Hematopoietic multipotent progenitor cell treated with erythropoietin and hydrocortisone succinate and interleukin-3 and kit ligand, for 15 days (in vitro differentiated cells): Measurements from ENCODE around the gene SMCO1.
"Not testable (repeated sequence)": the region's sequence is repeated elsewhere in the genome, so short reads cannot be mapped to it uniquely, and the experiment has no call there.

Experiments used
- DNase-seq: peaks from one replicate; pipeline ENCODE4 v3.0.0-alpha.2; 2015; ENCODE audit warnings: low spot score

Gene SMCO1

DNA sequence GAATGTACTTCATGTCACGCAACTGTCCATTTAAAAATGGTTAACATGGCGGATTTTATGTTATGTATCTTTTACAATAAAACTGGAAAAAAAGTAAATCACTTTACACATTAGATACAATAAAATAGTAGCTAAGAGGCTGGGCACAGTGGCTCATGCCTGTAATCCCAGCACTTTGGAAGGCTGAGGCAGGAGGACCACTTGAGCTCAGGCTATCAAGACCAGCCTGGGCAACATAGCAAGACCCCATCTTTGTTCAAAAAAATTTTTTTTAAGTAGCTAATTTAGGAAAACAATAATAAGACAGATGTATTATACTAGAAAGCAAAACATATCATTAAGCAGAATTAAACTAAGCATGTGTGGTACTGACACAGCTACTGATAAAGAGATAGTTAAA lies 23.1 kb downstream of the SMCO1 start:
- DNase-seq = no peak

GRCh38 chr3:196489747-196490146 lies 25.4 kb downstream of the SMCO1 start:
- no peak for DNase-seq

DNA sequence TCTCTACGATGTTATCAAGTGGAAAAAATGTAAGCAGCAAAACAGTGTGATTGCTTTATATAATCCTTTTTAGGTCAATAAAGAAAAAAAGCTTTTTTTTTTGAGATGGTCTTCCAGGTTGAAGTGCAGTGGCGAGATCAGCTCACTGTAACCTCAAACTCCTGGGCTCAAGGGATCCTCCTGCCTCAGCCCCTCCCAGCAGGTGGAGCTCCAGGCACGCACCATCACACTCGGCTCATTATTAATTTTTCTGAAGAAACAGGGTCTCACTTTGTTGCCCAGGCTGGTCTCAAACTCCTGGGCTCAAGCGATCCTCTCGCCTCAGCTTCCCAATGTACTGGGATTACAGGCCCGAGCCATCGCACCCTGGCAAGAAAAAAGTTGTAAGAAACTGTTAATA lies 28.9 kb downstream of the SMCO1 start:
- no peak for DNase-seq

- DNase-seq = no peak
Observed at GRCh38 chr3:196477678-196478077, 37.5 kb downstream of the SMCO1 start.

DNA sequence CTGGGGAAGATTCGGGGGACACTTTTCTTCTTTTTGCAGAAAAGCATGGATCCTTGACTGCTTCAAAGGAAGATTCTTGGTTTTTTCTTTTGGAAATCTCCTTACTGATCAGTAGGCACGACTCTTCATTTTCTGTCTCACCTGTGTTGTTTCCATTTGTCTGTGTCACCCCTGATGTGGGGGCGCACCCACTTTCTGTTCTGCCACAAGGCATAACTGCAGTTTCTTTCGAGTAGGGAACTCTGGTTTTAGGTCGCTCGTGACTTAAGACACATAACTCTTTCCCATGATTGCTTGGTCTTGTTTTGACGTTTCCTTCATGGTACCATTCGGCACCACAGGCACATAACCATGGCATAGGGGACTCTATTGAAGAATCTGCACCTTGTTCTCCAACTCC lies 42.9 kb downstream of the SMCO1 start:
- no peak for DNase-seq

DNA sequence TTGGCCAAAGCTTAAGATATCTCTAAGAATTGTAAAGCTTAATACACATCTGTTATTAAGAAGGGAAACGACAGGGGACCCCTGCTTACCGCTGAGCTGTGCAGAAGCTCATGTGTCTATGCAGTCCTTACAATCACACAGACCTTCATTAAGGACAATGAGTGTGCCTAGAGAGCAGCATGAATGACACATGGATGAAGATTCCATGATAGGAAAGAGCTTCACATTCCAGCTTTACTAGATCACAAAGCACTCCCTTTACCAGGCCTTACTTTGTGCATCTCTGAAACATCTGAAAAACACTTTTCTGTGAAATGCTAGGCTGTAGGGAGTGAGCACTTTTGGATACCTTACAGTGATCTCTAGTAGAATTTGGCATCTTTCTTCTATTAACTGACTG lies 43.6 kb downstream of the SMCO1 start:
- DNase-seq = no peak

GRCh38 chr3:196470182-196470581 lies 45.0 kb downstream of the SMCO1 start:
- DNase-seq = not testable (repeated sequence)

GRCh38 chr3:196463804-196464203 lies 51.3 kb downstream of the SMCO1 start:
- DNase-seq = no peak

GRCh38 chr3:196463478-196463756 lies 51.7 kb downstream of the SMCO1 start:
- DNase-seq = no peak

GRCh38 chr3:196462680-196463477 lies 52.3 kb downstream of the SMCO1 start:
- DNase-seq = not testable (repeated sequence)

DNA sequence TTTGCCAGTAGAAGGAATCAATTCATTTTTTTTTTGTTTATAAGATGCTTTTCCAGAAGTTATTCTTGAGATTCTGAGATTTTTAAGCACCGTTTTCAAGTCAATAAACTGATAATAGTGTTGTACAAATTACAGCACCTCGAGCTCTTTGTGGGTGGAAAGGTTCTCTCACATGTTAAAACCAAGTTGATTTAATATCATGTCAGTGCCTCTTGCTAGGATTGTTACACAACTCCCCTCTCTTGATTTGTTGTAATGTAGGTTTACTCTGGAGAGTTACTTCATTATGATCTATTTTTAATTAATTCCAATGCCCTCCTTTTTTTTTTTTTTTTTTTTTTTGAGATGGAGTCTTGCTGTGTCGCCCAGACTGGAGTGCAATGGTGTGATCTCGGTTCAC lies 57.1 kb downstream of the SMCO1 start:
- no peak for DNase-seq

DNA sequence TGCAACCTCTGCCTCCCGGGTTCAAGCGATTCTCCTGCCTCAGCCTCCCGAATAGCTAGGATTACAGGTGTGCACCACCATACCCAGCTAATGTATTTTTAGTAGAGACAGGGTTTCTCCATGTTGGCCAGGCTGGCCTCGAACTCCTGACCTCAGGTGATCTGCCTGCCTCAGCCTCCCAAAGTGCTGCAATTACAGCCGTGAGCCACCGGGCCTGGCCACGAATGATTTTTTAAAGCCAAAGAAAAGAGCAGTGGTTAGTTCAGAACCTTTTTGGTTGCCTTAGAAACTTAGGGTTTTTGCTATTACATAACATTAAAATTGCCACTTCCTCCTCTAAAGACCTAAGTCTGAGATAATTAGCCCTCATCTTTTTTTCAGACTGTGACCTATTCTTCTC lies 57.7 kb downstream of the SMCO1 start:
- DNase-seq = not testable (repeated sequence)
